Glutamatergic neuron (in vitro differentiated cells): ENCODE data around the gene ALOX5. TPM values are rescaled to one million over a fixed set of nuclear protein-coding genes. Genes with fewer than 3 reads are reported as not detected.
A peak's percentile ranks its signal among the peaks of the same experiment; 100 is the strongest.

Experiments
- DNase-seq: peaks from one replicate; pipeline ENCODE4 v3.0.0; 2022
- H3K27ac Mint-ChIP-seq: one replicate; pipeline ENCODE4 v1.8.0; 2020; ENCODE audit warnings: mild to moderate bottlenecking, mixed read lengths, inconsistent platforms; ENCODE audit not compliant: unreplicated experiment
- H3K27me3 Mint-ChIP-seq: one replicate; pipeline ENCODE4 v1.8.0; 2020; ENCODE audit warnings: mild to moderate bottlenecking, moderate library complexity, mixed read lengths, inconsistent platforms; ENCODE audit not compliant: unreplicated experiment
- H3K36me3 Mint-ChIP-seq: one replicate; pipeline ENCODE4 v1.8.0; 2020; ENCODE audit warnings: mild to moderate bottlenecking, mixed read lengths, inconsistent platforms; ENCODE audit not compliant: unreplicated experiment
- H3K4me1 Mint-ChIP-seq: one replicate; pipeline ENCODE4 v1.8.0; 2020; ENCODE audit warnings: mild to moderate bottlenecking, low read depth, mixed read lengths, inconsistent platforms; ENCODE audit not compliant: unreplicated experiment
- H3K4me3 Mint-ChIP-seq: one replicate; pipeline ENCODE4 v1.8.0; 2020; ENCODE audit warnings: mild to moderate bottlenecking, mixed read lengths, inconsistent platforms; ENCODE audit not compliant: unreplicated experiment
- H3K9me3 Mint-ChIP-seq: one replicate; pipeline ENCODE4 v1.8.0; 2020; ENCODE audit warnings: mild to moderate bottlenecking, moderate library complexity, mixed read lengths, inconsistent platforms; ENCODE audit not compliant: unreplicated experiment
- CTCF ChIP-seq: fragments of 200-600 bp; sonication (generic); IDR thresholded peaks from one replicate; pipeline ENCODE4 v1.5.0; 2021; ENCODE audit not compliant: partially characterized antibody, unreplicated experiment
- total RNA-seq: library from RNA; stranded (reverse); fragmentation: NEBNext Ultra II Directional; extraction: Animal tissue kit (Norgen Biotek cat#: 25700); gene quantifications from one replicate; pipeline ENCODE4 v1.2.1, GENCODE V29; 2021; ENCODE audit not compliant: unreplicated experiment

ALOX5 gene
- total RNA-seq, 1 donor from 2014 or later = 8.4 TPM

GRCh38 chr10:45442662-45443061 lies 68.6 kb downstream of the ALOX5 start:
- H3K27me3 Mint-ChIP-seq = peaks cover 7% of the 10 kb centered on the region
- H3K9me3 Mint-ChIP-seq = peaks cover 11% of the 10 kb centered on the region
- no peaks in the 10 kb centered on the region for H3K36me3 Mint-ChIP-seq
- no peak overlapping the region for H3K27ac Mint-ChIP-seq
- no peak overlapping the region for H3K4me3 Mint-ChIP-seq
- no peak for TF ChIP-seq CTCF
- DNase-seq = no peak
- H3K4me1 Mint-ChIP-seq = peaks cover 23% of the 10 kb centered on the region

GRCh38 chr10:45443101-45444009 lies 69.3 kb downstream of the ALOX5 start:
- Mint-ChIP-seq H3K36me3 (no peaks in the 10 kb centered on the region), H3K27ac (no peak overlapping the region), H3K9me3 (peaks cover 9% of the 10 kb centered on the region), H3K4me1 (peaks cover 24% of the 10 kb centered on the region), H3K27me3 (peaks cover 7% of the 10 kb centered on the region), H3K4me3 (no peak overlapping the region)
- no peak for TF ChIP-seq CTCF
- DNase-seq = no peak

GRCh38 chr10:45444022-45444421 lies 70.0 kb downstream of the ALOX5 start:
- peaks cover 9% of the 10 kb centered on the region for H3K9me3 Mint-ChIP-seq
- TF ChIP-seq CTCF = no peak
- H3K27ac Mint-ChIP-seq = no peak overlapping the region
- H3K4me1 Mint-ChIP-seq = peaks cover 24% of the 10 kb centered on the region
- no peak overlapping the region for H3K4me3 Mint-ChIP-seq
- H3K27me3 Mint-ChIP-seq = peaks cover 6% of the 10 kb centered on the region
- no peaks in the 10 kb centered on the region for H3K36me3 Mint-ChIP-seq
- DNase-seq = no peak

- Mint-ChIP-seq H3K4me3 (no peak overlapping the region), H3K27me3 (peaks cover 6% of the 10 kb centered on the region), H3K36me3 (no peaks in the 10 kb centered on the region), H3K9me3 (peaks cover 5% of the 10 kb centered on the region), H3K4me1 (peaks cover 20% of the 10 kb centered on the region), H3K27ac (peak overlapping the region; percentile 92)
- peak; percentile 54 for DNase-seq
- no peak for TF ChIP-seq CTCF
Observed at GRCh38 chr10:45444976-45445898, 71.2 kb downstream of the ALOX5 start.
